HUDEP-2 (cell line): ENCODE results near the gene RMRP.

ENCODE experiments used
- DNase-seq, 76 experiments: peaks; one replicate each; lab custom pipeline; 2025; ENCODE audit not compliant: unreplicated experiment in 76 of 76; lab: John Stamatoyannopoulos, UW

Gene RMRP

DNA sequence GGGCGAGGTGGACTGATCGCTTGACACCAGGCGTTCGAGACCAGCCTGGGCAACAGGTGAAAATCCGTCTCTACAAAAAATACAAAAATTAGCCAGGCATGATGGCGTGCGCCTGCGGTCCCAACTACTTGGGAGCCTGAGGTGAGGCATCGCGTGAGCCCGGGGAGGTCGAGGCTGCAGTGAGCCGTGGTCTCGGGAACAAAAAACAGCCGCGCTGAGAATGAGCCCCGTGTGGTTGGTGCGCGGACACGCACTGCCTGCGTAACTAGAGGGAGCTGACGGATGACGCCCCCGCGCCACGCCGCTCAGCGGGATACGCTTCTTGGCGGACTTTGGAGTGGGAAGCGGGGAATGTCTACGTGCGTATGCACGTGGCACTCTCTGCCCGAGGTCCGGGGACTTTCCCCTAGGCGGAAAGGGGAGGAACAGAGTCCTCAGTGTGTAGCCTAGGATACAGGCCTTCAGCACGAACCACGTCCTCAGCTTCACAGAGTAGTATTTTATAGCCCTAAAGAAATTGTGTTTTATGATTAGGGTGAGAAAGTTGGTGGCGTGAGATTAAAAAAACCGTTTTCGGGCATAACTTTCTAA is at the start of gene RMRP:
Gene RMRP, minus strand, starts transcription at position 474 of the 591 bp plus-strand sequence.
- DNase-seq: peak in 74 of 76 experiments; percentile 65 to 98 (median 95)

DNA sequence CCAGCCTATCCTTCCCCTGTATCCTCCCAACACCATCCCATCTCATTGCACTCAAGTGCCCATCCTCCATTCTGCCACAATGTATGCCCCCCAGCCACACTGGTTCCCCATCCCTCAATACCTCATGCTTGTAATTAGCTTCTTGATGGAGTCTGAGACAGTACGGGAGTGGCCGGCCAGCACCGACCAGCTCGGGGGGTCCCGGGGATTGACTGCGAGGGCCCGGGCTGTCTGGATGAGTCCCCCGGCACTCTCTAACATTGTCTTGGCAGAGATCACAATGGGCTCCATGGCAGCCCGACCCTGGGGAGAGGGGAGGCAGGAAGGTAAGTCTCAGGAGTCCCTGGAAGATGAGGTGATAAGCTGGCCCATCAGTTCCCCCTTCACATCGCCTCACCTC is 49.1 kb upstream of the RMRP start:
- DNase-seq: no peak

DNA sequence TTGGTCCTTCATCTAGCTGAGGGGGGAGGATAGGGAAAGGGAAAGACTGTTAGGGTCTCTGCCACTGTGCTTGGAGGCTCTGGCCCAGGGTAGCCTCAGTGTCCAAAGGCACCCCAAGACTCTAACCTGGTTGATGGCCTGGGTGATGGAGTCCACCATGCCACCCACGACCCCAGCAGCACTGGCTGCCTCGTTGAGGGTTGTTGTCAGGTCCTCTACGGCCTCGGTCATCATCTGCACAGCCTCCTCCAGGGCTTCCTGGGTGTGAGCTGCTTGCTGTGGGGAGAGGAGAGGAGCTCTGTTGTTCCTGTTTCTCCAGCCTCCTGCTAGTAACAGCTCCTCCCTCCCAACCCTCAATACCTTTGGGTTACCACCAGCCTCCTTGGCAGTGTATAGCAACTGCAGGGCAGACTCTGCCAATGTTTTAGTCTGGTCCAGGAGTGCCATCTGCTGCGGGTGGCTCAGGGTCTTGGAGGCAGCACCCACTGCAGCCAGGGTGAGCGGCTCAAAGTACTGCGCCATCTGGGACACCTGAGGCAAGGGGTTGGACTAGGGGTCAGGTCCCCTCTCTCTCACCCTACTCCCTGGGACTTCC is 48.1 kb upstream of the RMRP start:
- DNase-seq: no peak

DNA sequence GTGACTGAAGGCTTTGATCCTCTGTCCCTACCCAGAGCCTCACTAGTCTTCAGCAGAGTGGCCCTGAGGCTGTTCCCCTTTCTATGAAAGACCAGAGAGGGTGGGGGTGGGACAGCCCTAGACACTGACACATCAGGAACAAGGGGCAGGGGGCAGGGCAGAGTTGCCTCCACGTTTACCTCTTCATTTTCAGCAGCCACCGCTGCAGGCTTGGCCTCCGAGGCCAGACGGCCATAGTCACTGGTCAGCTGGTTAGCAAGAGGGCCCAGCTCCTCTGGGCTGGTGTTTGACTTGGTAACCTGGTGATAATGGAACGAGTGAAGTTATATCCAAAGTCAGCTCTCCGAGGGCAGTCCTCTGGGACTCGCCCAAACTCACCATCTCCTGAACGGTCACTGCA is 47.6 kb upstream of the RMRP start:
- no peak for DNase-seq

DNA sequence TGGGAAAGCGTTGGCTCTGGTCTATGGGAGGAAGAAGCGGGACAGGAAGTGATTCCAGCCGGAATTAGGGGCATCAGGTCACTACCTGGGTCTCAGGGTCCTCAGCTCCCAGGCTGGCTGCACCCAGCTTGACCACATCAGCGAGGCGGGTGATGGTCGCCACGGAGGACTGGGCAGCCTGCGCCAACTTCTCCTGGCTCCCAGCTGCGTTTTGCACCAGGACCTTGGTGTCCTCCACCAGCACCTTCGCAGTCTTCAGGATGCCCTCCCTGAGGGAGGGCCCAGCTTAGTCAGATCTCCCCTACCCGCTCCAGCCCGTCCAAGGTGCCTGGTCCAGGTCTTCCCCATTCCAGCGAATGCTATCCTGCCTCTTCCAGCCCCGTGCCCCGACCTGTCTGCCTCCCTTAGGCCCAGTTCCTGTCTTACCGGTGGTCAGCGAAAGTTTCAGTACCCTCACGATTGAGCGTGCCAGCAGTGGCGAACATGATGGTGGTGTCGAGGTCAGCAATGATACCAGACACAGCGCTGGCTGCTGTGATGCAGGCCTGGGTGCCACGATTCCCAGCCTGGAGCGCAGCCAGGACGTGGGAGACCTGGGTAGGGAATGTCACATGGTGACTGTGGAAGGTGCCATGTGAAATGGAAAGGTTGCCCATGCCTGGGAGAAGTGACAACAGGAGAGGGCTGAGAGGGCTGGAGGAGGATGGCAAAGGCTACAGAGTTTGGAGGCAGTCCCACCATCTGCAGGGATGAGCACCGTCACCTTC is 46.3 kb upstream of the RMRP start:
- no peak for DNase-seq

DNA sequence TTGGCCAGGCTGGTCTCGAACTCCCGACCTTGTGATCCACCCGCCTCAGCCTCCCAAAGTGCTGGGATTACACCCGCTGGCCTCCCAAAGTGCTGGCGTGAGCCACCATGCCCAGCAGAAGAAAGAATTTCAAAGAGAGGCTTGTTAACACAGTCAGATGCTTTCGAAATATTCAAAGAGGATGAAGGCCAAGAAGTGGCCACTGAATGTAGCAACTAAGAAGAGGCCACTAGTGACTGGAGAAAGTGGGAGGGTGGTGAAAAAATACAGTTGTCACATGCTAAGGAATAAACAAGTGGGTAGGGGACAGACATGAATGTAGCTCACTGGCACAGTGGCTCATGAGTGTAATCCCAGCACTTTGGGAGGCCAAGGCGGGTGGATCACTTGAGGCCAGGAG is 44.9 kb upstream of the RMRP start:
- no peak for DNase-seq

DNA sequence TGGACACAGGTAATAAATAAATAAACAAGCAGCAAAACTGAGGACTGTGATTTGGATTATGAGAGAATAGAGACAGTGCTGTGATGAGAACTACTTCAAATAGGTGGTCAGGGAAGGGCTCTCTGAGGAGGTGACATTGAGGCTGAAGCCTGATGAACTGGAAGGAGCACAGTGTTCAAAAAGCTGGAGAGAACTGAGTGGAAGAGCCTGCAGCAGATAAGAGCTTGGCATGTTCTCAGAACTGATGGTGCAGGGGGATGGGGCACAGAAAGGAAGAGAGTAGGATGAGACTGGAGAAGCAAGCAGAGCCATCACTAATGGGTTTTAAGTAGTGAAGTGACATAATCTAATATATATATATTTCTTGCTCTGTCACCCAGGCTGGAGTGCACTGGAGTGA is 43.1 kb upstream of the RMRP start:
- no peak for DNase-seq

DNA sequence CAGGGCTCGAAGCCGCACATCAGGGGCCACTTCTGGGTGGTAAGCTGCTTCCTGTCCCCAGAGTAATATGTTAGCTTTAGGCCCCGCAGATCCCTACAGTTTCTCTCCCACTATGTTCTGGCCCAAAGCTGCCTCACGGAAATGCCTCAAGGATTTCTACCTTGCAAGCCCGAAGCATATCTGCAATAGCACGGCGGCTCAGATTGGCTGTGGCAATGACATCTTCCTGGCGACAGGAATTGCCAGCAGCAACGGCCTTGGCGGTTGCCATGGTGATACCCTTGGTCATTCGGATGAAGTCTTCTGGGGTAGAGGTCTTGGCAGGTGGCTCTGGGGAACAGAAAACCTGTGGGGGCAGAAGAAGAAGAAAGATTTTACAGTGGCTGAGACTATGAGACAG is 42.2 kb upstream of the RMRP start:
- DNase-seq: no peak

DNA sequence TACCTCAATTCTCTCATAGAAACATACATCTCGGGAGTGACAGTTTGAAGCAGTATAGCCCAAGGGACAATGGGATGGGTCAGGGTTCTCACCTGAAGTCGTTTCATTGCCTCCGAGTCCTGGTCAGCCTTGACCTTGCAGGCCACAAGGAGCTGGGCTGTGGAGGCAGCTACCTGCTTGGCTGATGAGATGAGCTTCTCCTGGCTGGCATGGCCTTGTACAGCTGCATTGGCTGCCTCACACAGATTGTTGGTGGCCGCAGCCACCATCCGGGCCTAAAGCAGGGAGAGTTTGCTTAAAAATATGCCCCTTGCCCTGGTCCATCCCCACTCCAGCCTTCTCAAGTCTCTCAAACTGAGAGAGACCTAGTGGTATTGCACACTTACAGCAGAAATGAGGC is 40.4 kb upstream of the RMRP start:
- DNase-seq: no peak

DNA sequence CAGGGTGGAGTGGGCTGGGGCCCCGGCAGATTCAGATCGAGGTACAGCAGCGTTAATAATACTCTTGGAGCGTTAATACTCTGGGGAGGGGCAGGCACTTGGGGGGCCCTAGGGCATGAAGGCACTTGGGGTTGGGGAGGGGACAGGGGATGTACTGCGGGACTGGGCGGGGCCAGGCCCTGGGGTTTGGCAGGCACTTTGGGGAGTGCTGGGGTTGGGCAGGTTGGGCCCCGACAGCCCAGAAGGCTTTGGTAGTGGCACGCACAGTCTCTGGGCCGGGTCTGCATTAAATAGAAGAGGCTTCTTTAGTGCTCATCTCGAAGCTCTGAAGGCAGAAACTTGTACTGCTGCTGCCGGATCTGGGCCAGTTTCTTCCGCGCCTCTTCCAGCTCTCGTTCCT is 39.7 kb upstream of the RMRP start:
- no peak for DNase-seq

DNA sequence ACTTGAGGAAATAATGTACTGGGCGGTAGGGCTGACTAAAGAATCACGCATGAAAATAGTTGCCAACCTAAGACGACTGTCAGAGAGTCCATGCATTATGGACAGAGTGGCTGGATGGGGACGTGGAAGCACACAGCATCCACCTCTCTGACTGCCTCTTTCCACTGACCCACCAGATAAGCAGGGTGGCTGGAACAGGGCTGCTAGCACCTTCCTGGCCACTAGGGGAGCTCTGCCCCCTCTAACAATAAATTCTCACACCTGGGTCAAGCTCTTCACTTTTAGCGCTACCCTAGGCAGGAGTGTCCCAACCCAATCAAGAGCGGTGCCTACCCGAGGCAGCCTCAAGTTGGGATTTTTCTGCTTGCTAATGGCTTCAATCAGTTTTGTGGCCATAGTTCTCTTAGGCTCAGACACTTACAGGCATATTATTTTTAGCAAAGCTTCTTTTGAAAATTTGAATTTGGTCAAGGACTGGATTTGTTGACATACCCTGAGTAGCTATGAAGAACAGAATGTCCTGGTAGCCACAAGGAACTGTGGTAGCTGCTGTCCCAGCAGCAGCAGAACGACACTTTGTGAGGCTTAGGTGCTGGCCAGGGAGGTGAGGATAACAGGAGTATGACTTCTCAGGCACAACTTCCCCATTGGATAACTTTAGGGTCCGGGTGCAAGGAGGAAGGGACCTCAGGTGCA is 38.8 kb upstream of the RMRP start:
- peak in 53 of 76 experiments; percentile 3 to 62 (median 27) for DNase-seq

DNA sequence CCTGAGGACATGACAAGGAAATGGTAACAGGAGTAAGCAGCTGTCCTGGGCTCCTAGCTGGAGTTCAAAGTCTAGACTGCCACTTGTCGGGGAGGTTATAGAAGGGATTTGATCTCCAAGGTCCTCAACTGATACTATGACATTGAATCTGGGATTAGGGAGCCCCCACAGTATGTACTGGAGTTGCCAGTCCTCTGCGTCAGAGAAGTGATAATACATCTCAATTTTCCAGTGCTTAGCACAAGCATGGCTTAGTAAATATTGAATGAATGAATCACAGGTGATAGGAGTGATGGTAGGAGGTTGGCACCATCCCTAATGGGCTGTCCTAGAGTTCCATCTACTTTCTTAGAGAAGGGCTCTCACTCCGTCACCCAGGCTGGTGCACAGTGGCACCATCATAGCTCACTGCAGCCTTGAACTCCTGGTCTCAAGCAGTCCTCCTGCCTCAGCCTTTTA is 38.2 kb upstream of the RMRP start:
- DNase-seq: no peak

DNA sequence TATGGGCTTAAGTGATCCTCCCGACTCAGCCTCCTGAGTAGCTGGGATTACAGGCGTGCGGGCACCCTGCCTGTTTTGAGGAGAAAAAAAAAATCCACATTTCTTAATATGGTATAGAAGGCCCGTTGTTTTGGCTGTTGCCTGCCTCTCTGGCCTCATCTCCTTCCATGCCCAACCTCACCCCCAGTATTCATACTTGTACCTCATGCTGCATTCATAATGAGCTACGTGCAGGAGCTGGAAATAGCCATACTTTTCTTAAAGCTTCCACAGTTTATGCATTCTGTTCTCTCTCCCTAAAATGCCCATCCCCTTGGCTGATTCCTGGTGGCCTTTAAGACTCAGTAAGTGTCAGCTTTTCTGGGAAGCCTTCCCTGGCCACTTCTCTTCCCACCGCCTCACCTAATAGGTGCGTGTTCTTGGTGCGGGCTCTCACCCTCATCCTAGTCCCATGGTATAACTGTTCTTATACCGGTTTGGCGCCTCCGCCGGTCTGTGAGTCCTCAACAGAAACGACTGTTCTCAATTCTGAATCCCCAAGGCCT is 34.0 kb upstream of the RMRP start:
- no peak for DNase-seq

DNA sequence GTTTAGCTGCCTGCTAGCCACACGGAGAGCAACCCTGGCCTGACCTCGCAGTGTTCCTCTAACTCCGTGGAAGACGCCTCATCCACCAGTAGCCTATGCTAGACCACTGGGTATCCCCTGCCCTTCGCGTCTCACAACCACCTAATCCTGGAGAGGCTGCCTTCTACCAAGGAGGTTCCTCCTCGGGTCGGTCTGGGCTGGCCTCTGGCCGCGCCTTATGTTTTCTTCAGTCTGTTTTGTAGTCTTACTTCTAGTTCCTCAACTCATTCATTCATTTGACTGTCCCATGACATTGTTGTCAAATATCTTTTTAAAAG is 33.5 kb upstream of the RMRP start:
- DNase-seq: no peak

DNA sequence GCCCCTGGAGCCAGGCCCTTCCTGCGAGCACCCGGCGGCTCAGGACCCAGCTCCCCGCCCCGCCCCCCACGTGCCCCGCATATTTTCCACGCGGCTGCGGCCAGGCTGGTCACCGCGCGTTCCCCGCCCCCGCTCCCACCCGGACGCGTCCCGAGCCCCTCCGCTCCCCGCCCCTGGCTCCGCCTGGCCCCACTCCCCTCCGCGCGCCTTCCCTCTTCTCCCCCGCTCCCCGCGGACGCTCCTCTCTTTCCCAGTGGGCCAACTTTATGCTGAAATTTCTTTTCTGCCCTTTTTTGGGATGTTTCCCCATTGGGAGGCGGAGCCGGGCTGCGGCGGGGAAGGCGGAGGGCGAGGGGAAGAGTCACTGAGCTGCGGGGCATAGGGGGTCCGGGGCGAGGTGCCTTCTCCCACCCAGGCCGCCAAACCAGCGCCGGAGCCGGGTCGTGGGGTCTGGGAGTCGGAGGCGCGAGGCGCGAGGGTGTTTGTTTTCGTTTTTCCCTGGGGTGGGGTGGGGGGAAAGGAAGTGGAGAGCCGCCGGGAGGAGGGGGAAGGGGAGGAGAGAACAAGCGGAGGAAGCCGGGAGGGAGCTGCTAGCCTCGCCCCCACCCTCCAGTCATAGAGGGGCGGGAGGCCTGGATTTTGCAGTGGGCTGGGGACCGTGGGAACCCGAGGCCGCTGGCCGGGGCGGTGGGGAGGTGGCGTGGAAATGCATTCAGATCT is 33.0 kb upstream of the RMRP start:
- DNase-seq: peak in 4 of 76 experiments; percentile 1 to 28 (median 9)

DNA sequence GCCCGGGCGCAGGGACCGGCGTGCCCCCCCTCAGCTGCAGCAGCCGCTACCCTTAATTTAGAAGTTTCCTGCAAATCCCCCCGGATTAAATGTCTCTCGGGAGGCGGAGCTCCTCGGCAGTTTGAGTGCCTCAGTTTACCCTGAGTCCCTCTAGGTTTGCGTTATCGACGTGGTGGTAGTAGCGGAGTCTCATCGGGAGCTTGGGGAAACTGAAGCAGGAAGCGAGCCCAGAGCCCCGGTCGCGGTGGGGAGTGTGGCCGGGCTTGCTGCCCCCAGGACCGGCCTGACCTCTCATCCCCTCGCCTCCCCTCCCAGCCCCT is 32.4 kb upstream of the RMRP start:
- DNase-seq: no peak

DNA sequence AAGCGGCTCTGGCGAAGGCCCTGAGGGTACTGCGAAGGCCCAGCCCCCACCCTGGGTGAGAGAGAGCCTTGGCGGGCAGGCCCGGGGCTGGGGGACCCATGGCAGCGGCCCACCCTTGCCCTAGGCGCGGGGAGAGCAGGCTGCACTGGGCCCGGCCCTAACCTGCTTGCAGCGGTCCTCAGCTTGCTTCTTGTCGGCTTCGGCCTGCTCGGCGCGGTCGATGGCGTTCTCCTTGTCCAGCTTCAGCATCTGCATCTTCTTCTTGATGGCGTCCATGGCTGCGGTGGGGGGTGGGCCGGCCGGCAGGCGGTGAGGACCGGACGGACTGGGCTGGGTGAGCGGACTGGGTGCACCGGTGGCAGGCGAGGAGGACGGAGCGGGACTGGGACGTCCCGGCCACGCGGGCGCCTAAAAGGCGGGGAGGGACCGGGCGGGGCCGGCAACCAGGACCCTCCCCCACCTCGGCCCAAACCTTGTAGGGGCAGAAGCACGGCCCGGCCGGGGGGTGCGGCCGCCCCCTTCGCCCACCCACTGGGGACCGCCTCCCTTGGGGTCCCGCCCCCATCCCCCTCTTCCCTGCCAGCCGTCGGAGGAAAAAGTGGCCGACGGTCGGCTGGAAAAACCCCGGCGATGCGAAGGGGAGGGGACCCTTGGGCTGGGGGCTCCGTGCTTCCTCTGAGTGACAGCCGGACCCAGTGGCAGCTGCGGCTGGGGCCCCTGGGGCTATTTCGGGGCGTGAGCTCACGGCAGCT is 31.9 kb upstream of the RMRP start, which contains the start of gene TPM2:
Gene TPM2, minus strand, starts transcription at position 384 of the 752 bp plus-strand sequence. Its CDS starts 108 bp downstream, at position 276.
- DNase-seq: no peak

DNA sequence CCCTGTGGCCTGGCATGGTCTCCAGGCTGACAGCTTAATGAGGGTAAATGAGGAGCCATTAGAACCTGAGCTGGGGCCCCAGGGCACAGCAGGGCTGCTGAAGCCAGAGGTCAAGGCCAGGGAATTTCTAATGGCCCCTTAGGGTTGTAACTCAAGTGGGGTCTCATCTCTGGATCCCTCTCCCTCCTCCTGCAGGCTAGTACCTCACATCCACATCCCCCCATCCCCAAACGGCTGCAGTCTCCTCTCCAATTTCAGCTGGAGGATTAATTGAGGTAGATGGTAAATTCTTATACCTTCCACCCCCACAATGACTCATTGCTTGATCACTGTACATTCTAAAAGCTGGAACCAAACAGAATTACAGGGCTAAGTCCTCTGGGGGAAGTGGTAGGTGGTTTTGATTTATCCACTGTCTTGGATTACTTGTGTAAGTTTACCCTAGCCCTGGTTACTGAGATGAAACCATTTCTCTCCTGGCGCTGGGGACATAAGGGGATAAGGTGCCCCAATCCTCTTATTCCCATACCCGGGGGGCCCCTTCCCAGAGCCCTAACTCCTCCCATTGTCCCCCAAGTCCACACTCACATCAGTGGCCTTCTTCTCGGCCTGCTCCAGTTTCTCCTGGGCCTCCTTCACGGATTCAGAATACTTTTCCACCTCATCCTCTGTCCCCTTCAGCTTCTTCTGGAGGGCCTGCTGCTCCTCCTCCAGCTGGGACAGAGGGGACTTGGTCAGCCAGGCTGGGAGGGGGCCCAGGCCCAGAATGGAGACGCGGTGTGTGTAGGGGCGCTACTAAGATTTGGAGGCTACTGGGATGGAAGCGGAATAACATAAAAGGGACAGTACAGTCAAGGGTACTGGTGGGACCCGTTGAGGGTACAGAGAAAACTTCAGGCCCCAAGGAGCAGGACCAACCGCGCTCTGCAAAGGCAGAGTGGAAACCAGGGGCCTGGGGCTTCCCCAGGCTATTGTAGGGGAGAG is 31.0 kb upstream of the RMRP start:
- peak in 1 of 76 experiments; percentile 2 for DNase-seq
